ENCODE results near the gene PDE9A.
"Not testable (repeated sequence)": the region's sequence is repeated elsewhere in the genome, so short reads cannot be mapped to it uniquely, and the experiment has no call there.

PDE9A gene

GRCh38 chr21:42807938-42808613, 154.7 kb downstream of the PDE9A start:
- in situ Hi-C loops (cut with HindIII; ENCODE audit: low sequenced_read_pairs), result loop anchor here (25.0 kb wide), 1 partner anchor 221 kb away; no protein-coding TSS in a partner anchor
- no peak for DNase-seq (ENCODE audit: low read depth)
- no peak overlapping the region for H3K4me3 ChIP-seq (ENCODE audit: low read depth, low read length)
- TF ChIP-seq CTCF (IDR thresholded peaks at IDR 0.05; ENCODE audit: low read depth, low read length, missing control alignments), result no peak

- DNase-seq (ENCODE audit: low read depth), result no peak
Observed at GRCh38 chr21:42809171-42809570, 155.8 kb downstream of the PDE9A start.

GRCh38 chr21:42809577-42810475, 156.4 kb downstream of the PDE9A start:
- H3K4me3 ChIP-seq (ENCODE audit: low read depth, low read length), result no peak overlapping the region
- DNase-seq (ENCODE audit: low read depth), result no peak
- no peak for TF ChIP-seq CTCF (IDR thresholded peaks at IDR 0.05; ENCODE audit: low read depth, low read length, missing control alignments)
- in situ Hi-C loops (cut with HindIII; ENCODE audit: low sequenced_read_pairs), result loop anchor here (25.0 kb wide), 1 partner anchor 223 kb away; no protein-coding TSS in a partner anchor

More at GRCh38 chr21:42809171-42809570, 155.8 kb downstream of the PDE9A start:
- in situ Hi-C loops (cut with HindIII; ENCODE audit: low sequenced_read_pairs), result loop anchor here (25.0 kb wide), 1 partner anchor 222 kb away; no protein-coding TSS in a partner anchor
- H3K4me3 ChIP-seq (ENCODE audit: low read depth, low read length), result no peak overlapping the region
- TF ChIP-seq CTCF (IDR thresholded peaks at IDR 0.05; ENCODE audit: low read depth, low read length, missing control alignments), result no peak

GRCh38 chr21:42811960-42812359, 158.5 kb downstream of the PDE9A start:
- in situ Hi-C loops (cut with HindIII; ENCODE audit: low sequenced_read_pairs), result loop anchor here (25.0 kb wide), 1 partner anchor 225 kb away; no protein-coding TSS in a partner anchor
- no peak for DNase-seq (ENCODE audit: low read depth)
- no peak for TF ChIP-seq CTCF (IDR thresholded peaks at IDR 0.05; ENCODE audit: low read depth, low read length, missing control alignments)
- no peak overlapping the region for H3K4me3 ChIP-seq (ENCODE audit: low read depth, low read length)

GRCh38 chr21:42812528-42813241, 159.3 kb downstream of the PDE9A start:
- H3K4me3 ChIP-seq (ENCODE audit: low read depth, low read length); DNase-seq (ENCODE audit: low read depth): not testable (repeated sequence)
- in situ Hi-C loops (cut with HindIII; ENCODE audit: low sequenced_read_pairs), result loop anchor here (25.0 kb wide), 1 partner anchor 225 kb away; no protein-coding TSS in a partner anchor

GRCh38 chr21:42815217-42815616, 161.8 kb downstream of the PDE9A start:
- DNase-seq (ENCODE audit: low read depth), result no peak
- no peak overlapping the region for H3K4me3 ChIP-seq (ENCODE audit: low read depth, low read length)
- no peak for TF ChIP-seq CTCF (IDR thresholded peaks at IDR 0.05; ENCODE audit: low read depth, low read length, missing control alignments)
- in situ Hi-C loops (cut with HindIII; ENCODE audit: low sequenced_read_pairs), result loop anchor here (25.0 kb wide), 1 partner anchor 228 kb away; no protein-coding TSS in a partner anchor

Data from astrocyte of the cerebellum (primary cell).